DOHH2 (cell line): ENCODE measurements around the gene NKAIN2.
"Not testable (repeated sequence)": the region's sequence is repeated elsewhere in the genome, so short reads cannot be mapped to it uniquely, and the experiment has no call there.

Experiments used
- H3F3A ChIP-seq: fragments of 200-600 bp; sonication (generic), shearing (Covaris generic); 2 replicates; pipeline ENCODE4 v1.6.0; 2016; ENCODE audit warnings: antibody characterized with exemption, mild to moderate bottlenecking; ENCODE audit not compliant: control insufficient read depth, insufficient read depth
- H3K27ac ChIP-seq: fragments of 200-600 bp; sonication (generic); 2 replicates; pipeline ENCODE4 v1.5.1; 2014; ENCODE audit warnings: low read depth, mild to moderate bottlenecking, low read length, moderate library complexity
- H3K27me3 ChIP-seq: fragments of 200-600 bp; sonication (generic); 2 replicates; pipeline ENCODE4 v1.6.1; 2014; ENCODE audit warnings: mild to moderate bottlenecking, low read length, mixed read lengths; ENCODE audit not compliant: control insufficient read depth
- H3K36me3 ChIP-seq: fragments of 200-600 bp; sonication (generic); 2 replicates; pipeline ENCODE4 v1.6.1; 2014; ENCODE audit warnings: mild to moderate bottlenecking, low read length, moderate library complexity, mixed read lengths; ENCODE audit not compliant: control insufficient read depth
- H3K4me1 ChIP-seq: fragments of 200-600 bp; sonication (generic); 2 replicates; pipeline ENCODE4 v1.6.1; 2014; ENCODE audit warnings: mild to moderate bottlenecking, low read length, mixed read lengths; ENCODE audit not compliant: control insufficient read depth
- H3K4me2 ChIP-seq: fragments of 200-600 bp; sonication (generic); 2 replicates; pipeline ENCODE4 v1.6.0; 2014; ENCODE audit warnings: mild to moderate bottlenecking, low read length, moderate library complexity
- H3K4me3 ChIP-seq: fragments of 200-600 bp; sonication (generic); 2 replicates; pipeline ENCODE4 v1.5.1; 2014; ENCODE audit warnings: mild to moderate bottlenecking, low read length, mixed read lengths
- H3K79me2 ChIP-seq: fragments of 200-600 bp; sonication (generic); 2 replicates; pipeline ENCODE4 v1.6.1; 2014; ENCODE audit warnings: mild to moderate bottlenecking, low read length, mixed read lengths; ENCODE audit not compliant: control insufficient read depth
- H3K9me2 ChIP-seq: fragments of 200-600 bp; sonication (generic); replicated peaks from 2 replicates; pipeline ENCODE4 v1.6.1; 2014; ENCODE audit warnings: mild to moderate bottlenecking, low read length, mixed read lengths; ENCODE audit not compliant: control insufficient read depth
- H3K9me3 ChIP-seq: fragments of 200-600 bp; sonication (generic); 2 replicates; pipeline ENCODE4 v1.6.1; 2014; ENCODE audit warnings: antibody characterized with exemption, low read length, mixed read lengths; ENCODE audit not compliant: control insufficient read depth, insufficient read depth
- H4K20me1 ChIP-seq: fragments of 200-600 bp; sonication (generic); 2 replicates; pipeline ENCODE4 v1.6.0; 2014; ENCODE audit warnings: low read depth, mild to moderate bottlenecking, antibody characterized with exemption, low read length, moderate library complexity; ENCODE audit not compliant: control insufficient read depth, insufficient read depth
- CTCF ChIP-seq: fragments of 200-600 bp; sonication (generic); IDR thresholded peaks from one replicate; pipeline ENCODE4 v1.5.1; 2014; ENCODE audit warnings: antibody characterized with exemption, mild to moderate bottlenecking, low read depth, low read length; ENCODE audit not compliant: poor library complexity, severe bottlenecking
- EZH2phosphoT487 ChIP-seq: fragments of 200-600 bp; sonication (generic); IDR thresholded peaks from 2 replicates; pipeline ENCODE4 v1.6.1; 2017; ENCODE audit warnings: borderline replicate concordance, mild to moderate bottlenecking, antibody characterized with exemption, low read length, moderate library complexity, mixed read lengths

Gene NKAIN2

GRCh38 chr6:124393536-124393935 lies 589.9 kb downstream of the NKAIN2 start:
- Histone ChIP-seq H3K9me3 (no peaks in the 10 kb centered on the region), H3K27ac (no peak overlapping the region), H4K20me1 (no peaks in the 10 kb centered on the region), H3K4me3 (no peak overlapping the region), H3F3A (no peaks in the 10 kb centered on the region), H3K79me2 (no peaks in the 10 kb centered on the region), H3K4me2 (no peak overlapping the region), H3K4me1 (no peaks in the 10 kb centered on the region), H3K27me3 (no peaks in the 10 kb centered on the region), H3K36me3 (no peaks in the 10 kb centered on the region), H3K9me2 (no peaks in the 10 kb centered on the region)
- TF ChIP-seq EZH2phosphoT487 (no peak), CTCF (no peak)

DNA sequence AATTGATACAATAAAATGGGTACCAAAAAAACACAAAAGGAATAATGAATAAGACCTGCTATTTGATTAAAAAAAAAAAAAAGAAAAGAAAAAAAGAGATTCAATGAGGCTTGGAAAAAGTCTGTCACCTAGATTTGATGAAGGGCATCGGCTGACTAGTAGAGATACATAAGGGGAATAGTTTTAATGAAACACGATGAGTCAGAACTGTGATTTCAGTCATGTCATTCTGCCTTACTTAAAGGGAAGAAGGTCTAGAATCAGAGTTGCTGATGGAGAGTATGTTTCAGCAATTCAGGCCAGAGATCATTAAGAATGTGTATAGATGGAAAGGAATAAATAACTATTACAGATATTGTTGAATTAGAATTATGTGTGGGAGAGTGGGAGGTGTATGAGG lies 592.7 kb downstream of the NKAIN2 start:
- no peaks in the 10 kb centered on the region for H3K27me3 ChIP-seq
- H3K4me2 ChIP-seq = no peak overlapping the region
- H3K9me2 ChIP-seq = no peaks in the 10 kb centered on the region
- no peak overlapping the region for H3K4me3 ChIP-seq
- no peak overlapping the region for H3K27ac ChIP-seq
- no peaks in the 10 kb centered on the region for H3F3A ChIP-seq
- TF ChIP-seq EZH2phosphoT487 = no peak
- TF ChIP-seq CTCF = no peak
- no peaks in the 10 kb centered on the region for H4K20me1 ChIP-seq
- H3K9me3 ChIP-seq = no peaks in the 10 kb centered on the region
- H3K36me3 ChIP-seq = no peaks in the 10 kb centered on the region
- no peaks in the 10 kb centered on the region for H3K79me2 ChIP-seq
- H3K4me1 ChIP-seq = no peaks in the 10 kb centered on the region

DNA sequence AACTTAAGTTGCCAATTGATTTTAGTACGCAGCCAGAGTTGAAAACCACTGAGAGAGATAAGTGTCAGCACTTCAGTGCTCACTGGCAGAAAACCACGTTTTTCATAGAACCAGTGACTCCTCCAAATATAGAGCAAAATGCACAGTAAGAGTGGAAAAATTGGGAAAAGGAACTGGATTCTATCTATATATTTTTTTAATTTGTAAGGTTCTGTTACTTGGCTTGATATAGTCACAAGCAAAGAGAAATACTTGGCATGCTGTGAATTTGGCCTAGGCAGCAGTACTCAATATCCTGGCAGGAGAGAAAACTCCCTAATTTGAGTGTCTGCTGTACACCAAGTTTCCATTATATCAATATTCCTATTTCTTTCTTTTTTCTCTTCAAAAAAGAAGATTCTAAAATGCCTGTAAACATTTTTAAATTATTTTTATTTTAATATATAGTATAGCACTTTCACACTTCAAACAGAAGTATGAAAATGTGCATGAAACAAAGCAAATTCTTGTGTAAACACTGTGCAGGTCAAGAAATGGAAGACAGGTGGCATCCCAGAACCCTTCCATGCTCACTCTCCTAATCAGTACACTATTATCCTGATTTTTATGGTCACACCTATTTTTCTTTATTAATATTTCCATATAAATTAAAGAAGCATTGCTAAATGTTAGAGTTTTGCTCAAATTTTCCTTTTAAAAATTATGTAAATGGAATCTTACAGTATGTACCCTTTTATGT lies 596.8 kb downstream of the NKAIN2 start:
- no peak overlapping the region for H3K4me2 ChIP-seq
- no peaks in the 10 kb centered on the region for H3K79me2 ChIP-seq
- H4K20me1 ChIP-seq = no peaks in the 10 kb centered on the region
- no peak overlapping the region for H3K27ac ChIP-seq
- H3K36me3 ChIP-seq = no peaks in the 10 kb centered on the region
- TF ChIP-seq EZH2phosphoT487 = no peak
- no peaks in the 10 kb centered on the region for H3K27me3 ChIP-seq
- H3F3A ChIP-seq = no peaks in the 10 kb centered on the region
- H3K9me2 ChIP-seq = no peaks in the 10 kb centered on the region
- no peaks in the 10 kb centered on the region for H3K4me1 ChIP-seq
- no peaks in the 10 kb centered on the region for H3K9me3 ChIP-seq
- no peak overlapping the region for H3K4me3 ChIP-seq

GRCh38 chr6:124410425-124410824 lies 606.8 kb downstream of the NKAIN2 start:
- not testable (repeated sequence) for H3K9me2 ChIP-seq, H3K36me3 ChIP-seq, H3K4me2 ChIP-seq, H4K20me1 ChIP-seq, H3K4me3 ChIP-seq, H3K27me3 ChIP-seq, H3F3A ChIP-seq, H3K79me2 ChIP-seq, H3K27ac ChIP-seq, H3K9me3 ChIP-seq, H3K4me1 ChIP-seq

- H3K27me3 ChIP-seq, H3K4me1 ChIP-seq, H3K79me2 ChIP-seq, H3K9me3 ChIP-seq, H4K20me1 ChIP-seq, H3K4me2 ChIP-seq, H3K9me2 ChIP-seq, H3K27ac ChIP-seq, H3F3A ChIP-seq, H3K4me3 ChIP-seq, H3K36me3 ChIP-seq: not testable (repeated sequence)
Observed at GRCh38 chr6:124412657-124413056, 609.0 kb downstream of the NKAIN2 start.
